ENCODE data around the gene KCNB1.

KCNB1 gene

GRCh38 chr20:49403012-49403411 is 79.5 kb downstream of the KCNB1 start:
- TF ChIP-seq CTCF (conservative IDR thresholded peaks at IDR 0.05) (no peak), ZFX (IDR thresholded peaks at IDR 0.05) (no peak)
- H3K27ac ChIP-seq, result no peak overlapping the region

GRCh38 chr20:49400904-49401303 is 81.6 kb downstream of the KCNB1 start:
- TF ChIP-seq ZFX (IDR thresholded peaks at IDR 0.05) (no peak), CTCF (conservative IDR thresholded peaks at IDR 0.05) (no peak)
- H3K27ac ChIP-seq, result no peak overlapping the region

- TF ChIP-seq ZFX (IDR thresholded peaks at IDR 0.05) (no peak), CTCF (conservative IDR thresholded peaks at IDR 0.05) (no peak)
- H3K27ac ChIP-seq, result no peak overlapping the region
Measured at GRCh38 chr20:49400410-49400809, 82.1 kb downstream of the KCNB1 start.

- TF ChIP-seq ZFX (IDR thresholded peaks at IDR 0.05) (no peak), CTCF (conservative IDR thresholded peaks at IDR 0.05) (no peak)
- H3K27ac ChIP-seq, result no peak overlapping the region
Measured at GRCh38 chr20:49399329-49399728, 83.1 kb downstream of the KCNB1 start.

- TF ChIP-seq ZFX (IDR thresholded peaks at IDR 0.05) (no peak), CTCF (conservative IDR thresholded peaks at IDR 0.05) (no peak)
- H3K27ac ChIP-seq, result no peak overlapping the region
Measured at GRCh38 chr20:49398401-49399144, 83.9 kb downstream of the KCNB1 start.

GRCh38 chr20:49397525-49397924 is 84.9 kb downstream of the KCNB1 start:
- no peak overlapping the region for H3K27ac ChIP-seq
- no peak for TF ChIP-seq ZFX (IDR thresholded peaks at IDR 0.05)
- no peak for TF ChIP-seq CTCF (conservative IDR thresholded peaks at IDR 0.05)

- TF ChIP-seq CTCF (conservative IDR thresholded peaks at IDR 0.05) (no peak), ZFX (IDR thresholded peaks at IDR 0.05) (no peak)
- H3K27ac ChIP-seq, result no peak overlapping the region
Measured at GRCh38 chr20:49396230-49396629, 86.2 kb downstream of the KCNB1 start.
